Measurements from ENCODE around the gene KIFBP. TPM values are rescaled to one million over a fixed set of nuclear protein-coding genes. Genes with fewer than 3 reads are reported as not detected.
"Not testable (repeated sequence)": the region's sequence is repeated elsewhere in the genome, so short reads cannot be mapped to it uniquely, and the experiment has no call there.

The KIFBP gene
- polyA plus RNA-seq, 3 donors = 0.52 to 4.0 (median 1.4) TPM

GRCh38 chr10:68973975-68974374, 14.6 kb upstream of the KIFBP start:
- Mint-ChIP-seq H3K9me3 (no peaks in the 10 kb centered on the region), H3K36me3 (peaks cover 82 to 97% of the 10 kb centered on the region in 2 donors), H3K4me1 (no peaks in the 10 kb centered on the region), H3K27ac (no peak overlapping the region), H3K27me3 (ENCODE audit: low read depth in 3 of 3) (no peaks in the 10 kb centered on the region), H3K4me3 (no peak overlapping the region)
- no peak overlapping the region for H3K27ac ChIP-seq (ENCODE audit: low read depth in 1 of 2, low read length in 2 of 2)
- intact Hi-C loops (cut with micrococcal nuclease) = loop anchor here in 1 of 2 donors (10.0 kb wide), 1 partner anchor 219 kb away; no protein-coding TSS in a partner anchor
- no CpG with 5 or more reads among the region's 5 CpGs for WGBS (ENCODE audit: insufficient coverage)
- H3K36me3 ChIP-seq (replicated peaks in 1 of 2; ENCODE audit: control insufficient read depth in 1 of 2, insufficient read depth in 2 of 2, low read length in 2 of 2) = peaks cover 95 to 100% of the 10 kb centered on the region in 2 donors
- no peak for DNase-seq
- peaks cover 53% of the 10 kb centered on the region for H4K20me1 ChIP-seq (ENCODE audit: insufficient read depth, low read length)
- H3K9me3 ChIP-seq (replicated peaks in 1 of 2; ENCODE audit: control insufficient read depth in 1 of 2, insufficient read depth in 1 of 2, low read length in 2 of 2) = no peaks in the 10 kb centered on the region
- no peak overlapping the region for H3K4me3 ChIP-seq (replicated peaks in 1 of 3; ENCODE audit: low read depth in 2 of 3, low read length in 3 of 3)
- H3K9ac ChIP-seq (ENCODE audit: insufficient read depth, low read length, poor library complexity, severe bottlenecking) = no peak overlapping the region
- no peak overlapping the region for H2AFZ ChIP-seq (ENCODE audit: insufficient read depth, low read depth, low read length, poor library complexity, severe bottlenecking)
- H3K79me2 ChIP-seq (ENCODE audit: insufficient read depth, low read length) = peaks cover 5% of the 10 kb centered on the region
- no peak for TF ChIP-seq CTCF (IDR thresholded peaks at IDR 0.05)
- H3K4me1 ChIP-seq (ENCODE audit: control insufficient read depth in 1 of 2, insufficient read depth in 2 of 2, low read length in 2 of 2) = no peaks in the 10 kb centered on the region
- no peaks in the 10 kb centered on the region for H3K27me3 ChIP-seq (ENCODE audit: control insufficient read depth in 2 of 2, insufficient read depth in 2 of 2, low read length in 2 of 2)
- no peak overlapping the region for H3K4me2 ChIP-seq (replicated peaks; ENCODE audit: extremely low read depth, low read length, poor library complexity, severe bottlenecking)

- H3K4me3 Mint-ChIP-seq; H2AFZ ChIP-seq (ENCODE audit: insufficient read depth, low read depth, low read length, poor library complexity, severe bottlenecking); H3K9me3 Mint-ChIP-seq; H3K4me3 ChIP-seq (replicated peaks in 1 of 3; ENCODE audit: low read depth in 2 of 3, low read length in 3 of 3); H3K4me1 Mint-ChIP-seq; H3K27me3 Mint-ChIP-seq (ENCODE audit: low read depth in 3 of 3); H3K79me2 ChIP-seq (ENCODE audit: insufficient read depth, low read length); H3K4me2 ChIP-seq (replicated peaks; ENCODE audit: extremely low read depth, low read length, poor library complexity, severe bottlenecking); H3K4me1 ChIP-seq (ENCODE audit: control insufficient read depth in 1 of 2, insufficient read depth in 2 of 2, low read length in 2 of 2); H3K9me3 ChIP-seq (replicated peaks in 1 of 2; ENCODE audit: control insufficient read depth in 1 of 2, insufficient read depth in 1 of 2, low read length in 2 of 2); H3K27me3 ChIP-seq (ENCODE audit: control insufficient read depth in 2 of 2, insufficient read depth in 2 of 2, low read length in 2 of 2); H3K27ac ChIP-seq (ENCODE audit: low read depth in 1 of 2, low read length in 2 of 2); DNase-seq; H3K9ac ChIP-seq (ENCODE audit: insufficient read depth, low read length, poor library complexity, severe bottlenecking): not testable (repeated sequence)
- peaks cover 81 to 94% of the 10 kb centered on the region in 2 donors for H3K36me3 Mint-ChIP-seq
- no CpG with 5 or more reads among the region's 5 CpGs for WGBS (ENCODE audit: insufficient coverage)
- Histone ChIP-seq H3K36me3 (replicated peaks in 1 of 2; ENCODE audit: control insufficient read depth in 1 of 2, insufficient read depth in 2 of 2, low read length in 2 of 2) (peaks cover 97 to 99% of the 10 kb centered on the region in 2 donors), H4K20me1 (ENCODE audit: insufficient read depth, low read length) (peaks cover 42% of the 10 kb centered on the region)
- intact Hi-C loops (cut with micrococcal nuclease) = loop anchor here in 1 of 2 donors (10.0 kb wide), 1 partner anchor 221 kb away; no protein-coding TSS in a partner anchor
- peak overlapping the region in 2 of 7 donors; percentile 45 to 63 for H3K27ac Mint-ChIP-seq
Observed at GRCh38 chr10:68975936-68976473, 12.6 kb upstream of the KIFBP start.

- not testable (repeated sequence) for H3K4me1 Mint-ChIP-seq; DNase-seq; H2AFZ ChIP-seq (ENCODE audit: insufficient read depth, low read depth, low read length, poor library complexity, severe bottlenecking); H3K9me3 ChIP-seq (replicated peaks in 1 of 2; ENCODE audit: control insufficient read depth in 1 of 2, insufficient read depth in 1 of 2, low read length in 2 of 2); H3K27me3 Mint-ChIP-seq (ENCODE audit: low read depth in 3 of 3); H3K79me2 ChIP-seq (ENCODE audit: insufficient read depth, low read length); H3K4me2 ChIP-seq (replicated peaks; ENCODE audit: extremely low read depth, low read length, poor library complexity, severe bottlenecking); H3K27me3 ChIP-seq (ENCODE audit: control insufficient read depth in 2 of 2, insufficient read depth in 2 of 2, low read length in 2 of 2); H3K4me3 Mint-ChIP-seq; H3K9ac ChIP-seq (ENCODE audit: insufficient read depth, low read length, poor library complexity, severe bottlenecking); H3K4me3 ChIP-seq (replicated peaks in 1 of 3; ENCODE audit: low read depth in 2 of 3, low read length in 3 of 3); H3K9me3 Mint-ChIP-seq; H3K27ac Mint-ChIP-seq; H3K4me1 ChIP-seq (ENCODE audit: control insufficient read depth in 1 of 2, insufficient read depth in 2 of 2, low read length in 2 of 2); H3K27ac ChIP-seq (ENCODE audit: low read depth in 1 of 2, low read length in 2 of 2)
- peaks cover 25% of the 10 kb centered on the region for H4K20me1 ChIP-seq (ENCODE audit: insufficient read depth, low read length)
- peaks cover 76 to 90% of the 10 kb centered on the region in 2 donors for H3K36me3 Mint-ChIP-seq
- peaks cover 97 to 99% of the 10 kb centered on the region in 2 donors for H3K36me3 ChIP-seq (replicated peaks in 1 of 2; ENCODE audit: control insufficient read depth in 1 of 2, insufficient read depth in 2 of 2, low read length in 2 of 2)
- 100% methylated on average over 4 of the region's 6 CpGs for WGBS (ENCODE audit: insufficient coverage)
- intact Hi-C loops (cut with micrococcal nuclease) = loop anchor here in 1 of 2 donors (10.0 kb wide), 2 partner anchors 145 to 225 kb away; partner anchors contain the start of gene VPS26A
Observed at GRCh38 chr10:68979738-68980137, 8.9 kb upstream of the KIFBP start.

Data from CD14-positive monocyte (primary cell).